Liver (tissue), 9 donors: ENCODE results near the gene MRPL42. TPM values are rescaled to one million over a fixed set of nuclear protein-coding genes. Genes with fewer than 3 reads are reported as not detected.
"Not testable (repeated sequence)": the region's sequence is repeated elsewhere in the genome, so short reads cannot be mapped to it uniquely, and the experiment has no call there.

Source experiments
- DNase-seq: peaks from one replicate; pipeline ENCODE4 v3.0.0-alpha.2; 2017; ENCODE audit warnings: low spot score
- H3K27ac ChIP-seq, 2 donors: one replicate each; pipeline ENCODE4 v1.7.0; 2013; ENCODE audit warnings: inconsistent platforms in 2 of 2, low read length in 2 of 2, control low read depth in 1 of 2, low read depth in 1 of 2, mild to moderate bottlenecking in 1 of 2
- H3K27me3 ChIP-seq, 4 donors: one replicate each; pipeline versions ENCODE4 v1.6.1 to v1.7.0; 2013; ENCODE audit warnings: low read length in 3 of 4, inconsistent platforms in 1 of 4, mild to moderate bottlenecking in 1 of 4, moderate library complexity in 1 of 4; ENCODE audit not compliant: control insufficient read depth in 4 of 4, insufficient read depth in 4 of 4
- H3K36me3 ChIP-seq, 4 donors: one replicate each; pipeline versions ENCODE4 v1.6.1 to v1.7.0; 2013; ENCODE audit warnings: low read length in 3 of 4, mild to moderate bottlenecking in 3 of 4, low read depth in 1 of 4, moderate library complexity in 1 of 4; ENCODE audit not compliant: control insufficient read depth in 4 of 4, insufficient read depth in 3 of 4
- H3K4me1 ChIP-seq, 4 donors: one replicate each; pipeline versions ENCODE4 v1.6.1 to v1.7.0; 2013; ENCODE audit warnings: low read length in 3 of 4, mild to moderate bottlenecking in 3 of 4, moderate library complexity in 1 of 4; ENCODE audit not compliant: control insufficient read depth in 4 of 4, insufficient read depth in 4 of 4
- H3K4me3 ChIP-seq, 3 donors: one replicate each; pipeline versions ENCODE4 v1.6.1 to v1.7.0; 2013; ENCODE audit warnings: low read length in 3 of 3, control low read depth in 1 of 3, low read depth in 1 of 3, mild to moderate bottlenecking in 1 of 3
- H3K9ac ChIP-seq, 2 donors: one replicate each; pipeline ENCODE4 v1.7.0; 2013; ENCODE audit warnings: low read length in 2 of 2, mild to moderate bottlenecking in 2 of 2, moderate library complexity in 2 of 2, control low read depth in 1 of 2, low read depth in 1 of 2
- H3K9me3 ChIP-seq, 4 donors: one replicate each; pipeline versions ENCODE4 v1.6.1 to v1.7.0; 2013; ENCODE audit warnings: low read length in 3 of 4; ENCODE audit not compliant: control insufficient read depth in 4 of 4
- FOXA2 ChIP-seq: IDR thresholded peaks from 2 replicates; pipeline ENCODE4 v1.6.1; 2016; ENCODE audit warnings: antibody characterized with exemption
- GABPA ChIP-seq, 2 donors: IDR thresholded peaks in 1 of 2; conservative IDR thresholded peaks in 1 of 2; 2 replicates each; pipeline ENCODE4 v1.6.1; 2016; ENCODE audit warnings: antibody characterized with exemption in 2 of 2, mild to moderate bottlenecking in 1 of 2, moderate library complexity in 1 of 2
- JUND ChIP-seq, 2 donors: IDR thresholded peaks; 2 replicates each; pipeline ENCODE4 v1.6.1; 2016; ENCODE audit warnings: antibody characterized with exemption in 2 of 2
- NR2F2 ChIP-seq: IDR thresholded peaks from 2 replicates; pipeline ENCODE4 v1.6.1; 2016; ENCODE audit warnings: antibody characterized with exemption
- RAD21 ChIP-seq, 2 donors: IDR thresholded peaks; 2 replicates each; pipeline ENCODE4 v1.6.1; 2016; ENCODE audit warnings: antibody characterized with exemption in 2 of 2, mild to moderate bottlenecking in 2 of 2
- RXRA ChIP-seq, 2 donors: IDR thresholded peaks; 2 replicates each; pipeline ENCODE4 v1.6.1; 2017 to 2018; ENCODE audit warnings: antibody characterized with exemption in 2 of 2, mild to moderate bottlenecking in 1 of 2
- TAF1 ChIP-seq: conservative IDR thresholded peaks from 2 replicates; pipeline ENCODE4 v1.6.1; 2016; ENCODE audit warnings: antibody characterized with exemption, mild to moderate bottlenecking
- YY1 ChIP-seq: IDR thresholded peaks from 2 replicates; pipeline ENCODE4 v1.6.1; 2016; ENCODE audit warnings: antibody characterized with exemption, mild to moderate bottlenecking
- WGBS: extraction: QIAGEN DNeasy Blood & Tissue Kit; methylation state at CpG from one replicate; pipeline ENCODE4 v1.1.7; 2013; 5-methylcytosine and 5-hydroxymethylcytosine counted together
- polyA plus RNA-seq, 2 donors: library from polyadenylated mRNA; stranded (reverse) in 1 of 2; unstranded in 1 of 2; fragments of 200-250 nt in 1 of 2; fragments of >200 nt in 1 of 2; fragmentation: Nextera tagmentation in 1 of 2; extraction: Ambion mirVana in 1 of 2; gene quantifications; one replicate each; pipeline versions ENCODE4 v1.2.1 to v1.2.3, GENCODE V29; 2013 to 2015
- total RNA-seq, 2 donors: library from RNA; depleted of rRNA; stranded (reverse); fragments of >200 nt; gene quantifications; one replicate each; pipeline ENCODE4 v1.2.3, GENCODE V29; 2014
- TF ChIP-seq, protein P1 (sequence below): fragments of 150-350 bp; IDR thresholded peaks from 2 replicates; pipeline ENCODE4 v1.5.1; 2017; ENCODE audit warnings: improper control_type of control experiment, low read depth, low read length; ENCODE audit not compliant: missing input control
- TF ChIP-seq, protein P2 (sequence below): IDR thresholded peaks from 2 replicates; pipeline ENCODE4 v1.6.1; 2016; ENCODE audit warnings: antibody characterized with exemption
- TF ChIP-seq, protein P3 (sequence below): IDR thresholded peaks from 2 replicates; pipeline ENCODE4 v1.6.1; 2016; ENCODE audit warnings: antibody characterized with exemption
- TF ChIP-seq, protein P4 (sequence below): IDR thresholded peaks from 2 replicates; pipeline ENCODE4 v1.6.1; 2016; ENCODE audit warnings: antibody characterized with exemption, mild to moderate bottlenecking
- TF ChIP-seq, protein P5 (sequence below): IDR thresholded peaks from 2 replicates; pipeline ENCODE4 v1.6.1; 2016; ENCODE audit warnings: antibody characterized with exemption
- donor health status: healthy.
- donor health status: healthy.
- donor health status: healthy.
- donor health status: healthy.
- donor health status: healthy.

Gene MRPL42
- total and polyA plus RNA-seq, 4 donors, result 20.4 to 38.8 (median 33.3) TPM

DNA sequence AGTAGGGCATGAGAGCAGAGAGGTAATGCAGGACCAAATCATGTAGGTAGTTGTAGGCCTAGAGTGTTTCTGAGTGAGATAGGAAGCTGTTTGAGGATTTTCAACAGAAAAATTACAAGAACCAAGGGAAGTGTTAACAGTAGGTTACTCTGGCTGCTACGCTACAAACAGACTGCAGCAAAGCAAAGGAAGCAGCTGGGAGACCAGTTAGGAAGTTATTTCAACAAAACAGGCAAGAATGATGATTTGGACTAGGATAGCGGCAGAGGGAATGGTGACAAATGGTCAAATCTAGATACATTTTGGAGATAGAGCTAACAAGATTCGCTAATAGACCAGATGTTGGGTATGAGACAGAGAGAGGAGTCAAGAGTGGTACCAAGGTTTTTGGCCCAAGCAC lies 26.8 kb downstream of the MRPL42 start:
- TF ChIP-seq, protein P1, sequence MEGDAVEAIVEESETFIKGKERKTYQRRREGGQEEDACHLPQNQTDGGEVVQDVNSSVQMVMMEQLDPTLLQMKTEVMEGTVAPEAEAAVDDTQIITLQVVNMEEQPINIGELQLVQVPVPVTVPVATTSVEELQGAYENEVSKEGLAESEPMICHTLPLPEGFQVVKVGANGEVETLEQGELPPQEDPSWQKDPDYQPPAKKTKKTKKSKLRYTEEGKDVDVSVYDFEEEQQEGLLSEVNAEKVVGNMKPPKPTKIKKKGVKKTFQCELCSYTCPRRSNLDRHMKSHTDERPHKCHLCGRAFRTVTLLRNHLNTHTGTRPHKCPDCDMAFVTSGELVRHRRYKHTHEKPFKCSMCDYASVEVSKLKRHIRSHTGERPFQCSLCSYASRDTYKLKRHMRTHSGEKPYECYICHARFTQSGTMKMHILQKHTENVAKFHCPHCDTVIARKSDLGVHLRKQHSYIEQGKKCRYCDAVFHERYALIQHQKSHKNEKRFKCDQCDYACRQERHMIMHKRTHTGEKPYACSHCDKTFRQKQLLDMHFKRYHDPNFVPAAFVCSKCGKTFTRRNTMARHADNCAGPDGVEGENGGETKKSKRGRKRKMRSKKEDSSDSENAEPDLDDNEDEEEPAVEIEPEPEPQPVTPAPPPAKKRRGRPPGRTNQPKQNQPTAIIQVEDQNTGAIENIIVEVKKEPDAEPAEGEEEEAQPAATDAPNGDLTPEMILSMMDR, result no peak
- TF ChIP-seq JUND (IDR thresholded peaks at IDR 0.05), result no peak
- TF ChIP-seq, protein P2, sequence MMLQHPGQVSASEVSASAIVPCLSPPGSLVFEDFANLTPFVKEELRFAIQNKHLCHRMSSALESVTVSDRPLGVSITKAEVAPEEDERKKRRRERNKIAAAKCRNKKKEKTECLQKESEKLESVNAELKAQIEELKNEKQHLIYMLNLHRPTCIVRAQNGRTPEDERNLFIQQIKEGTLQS, result no peak
- no peak for TF ChIP-seq YY1
- TF ChIP-seq, protein P3, sequence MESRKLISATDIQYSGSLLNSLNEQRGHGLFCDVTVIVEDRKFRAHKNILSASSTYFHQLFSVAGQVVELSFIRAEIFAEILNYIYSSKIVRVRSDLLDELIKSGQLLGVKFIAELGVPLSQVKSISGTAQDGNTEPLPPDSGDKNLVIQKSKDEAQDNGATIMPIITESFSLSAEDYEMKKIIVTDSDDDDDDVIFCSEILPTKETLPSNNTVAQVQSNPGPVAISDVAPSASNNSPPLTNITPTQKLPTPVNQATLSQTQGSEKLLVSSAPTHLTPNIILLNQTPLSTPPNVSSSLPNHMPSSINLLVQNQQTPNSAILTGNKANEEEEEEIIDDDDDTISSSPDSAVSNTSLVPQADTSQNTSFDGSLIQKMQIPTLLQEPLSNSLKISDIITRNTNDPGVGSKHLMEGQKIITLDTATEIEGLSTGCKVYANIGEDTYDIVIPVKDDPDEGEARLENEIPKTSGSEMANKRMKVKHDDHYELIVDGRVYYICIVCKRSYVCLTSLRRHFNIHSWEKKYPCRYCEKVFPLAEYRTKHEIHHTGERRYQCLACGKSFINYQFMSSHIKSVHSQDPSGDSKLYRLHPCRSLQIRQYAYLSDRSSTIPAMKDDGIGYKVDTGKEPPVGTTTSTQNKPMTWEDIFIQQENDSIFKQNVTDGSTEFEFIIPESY, result no peak
- TF ChIP-seq RAD21 (IDR thresholded peaks at IDR 0.05), result no peak
- no peak for TF ChIP-seq TAF1
- TF ChIP-seq, protein P4, sequence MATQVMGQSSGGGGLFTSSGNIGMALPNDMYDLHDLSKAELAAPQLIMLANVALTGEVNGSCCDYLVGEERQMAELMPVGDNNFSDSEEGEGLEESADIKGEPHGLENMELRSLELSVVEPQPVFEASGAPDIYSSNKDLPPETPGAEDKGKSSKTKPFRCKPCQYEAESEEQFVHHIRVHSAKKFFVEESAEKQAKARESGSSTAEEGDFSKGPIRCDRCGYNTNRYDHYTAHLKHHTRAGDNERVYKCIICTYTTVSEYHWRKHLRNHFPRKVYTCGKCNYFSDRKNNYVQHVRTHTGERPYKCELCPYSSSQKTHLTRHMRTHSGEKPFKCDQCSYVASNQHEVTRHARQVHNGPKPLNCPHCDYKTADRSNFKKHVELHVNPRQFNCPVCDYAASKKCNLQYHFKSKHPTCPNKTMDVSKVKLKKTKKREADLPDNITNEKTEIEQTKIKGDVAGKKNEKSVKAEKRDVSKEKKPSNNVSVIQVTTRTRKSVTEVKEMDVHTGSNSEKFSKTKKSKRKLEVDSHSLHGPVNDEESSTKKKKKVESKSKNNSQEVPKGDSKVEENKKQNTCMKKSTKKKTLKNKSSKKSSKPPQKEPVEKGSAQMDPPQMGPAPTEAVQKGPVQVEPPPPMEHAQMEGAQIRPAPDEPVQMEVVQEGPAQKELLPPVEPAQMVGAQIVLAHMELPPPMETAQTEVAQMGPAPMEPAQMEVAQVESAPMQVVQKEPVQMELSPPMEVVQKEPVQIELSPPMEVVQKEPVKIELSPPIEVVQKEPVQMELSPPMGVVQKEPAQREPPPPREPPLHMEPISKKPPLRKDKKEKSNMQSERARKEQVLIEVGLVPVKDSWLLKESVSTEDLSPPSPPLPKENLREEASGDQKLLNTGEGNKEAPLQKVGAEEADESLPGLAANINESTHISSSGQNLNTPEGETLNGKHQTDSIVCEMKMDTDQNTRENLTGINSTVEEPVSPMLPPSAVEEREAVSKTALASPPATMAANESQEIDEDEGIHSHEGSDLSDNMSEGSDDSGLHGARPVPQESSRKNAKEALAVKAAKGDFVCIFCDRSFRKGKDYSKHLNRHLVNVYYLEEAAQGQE, result no peak
- TF ChIP-seq NR2F2, result no peak
- TF ChIP-seq FOXA2, result no peak
- Histone ChIP-seq H3K27me3 (no peaks in the 10 kb centered on the region), H3K4me1 (no peaks in the 10 kb centered on the region), H3K9me3 (no peaks in the 10 kb centered on the region), H3K4me3 (no peak overlapping the region), H3K27ac (no peak overlapping the region), H3K9ac (no peak overlapping the region), H3K36me3 (peaks cover 0 to 22% (median 14%) of the 10 kb centered on the region in 4 donors)
- DNase-seq, result no peak
- WGBS, result 95% methylated on average over 3 of the region's 3 CpGs

DNA sequence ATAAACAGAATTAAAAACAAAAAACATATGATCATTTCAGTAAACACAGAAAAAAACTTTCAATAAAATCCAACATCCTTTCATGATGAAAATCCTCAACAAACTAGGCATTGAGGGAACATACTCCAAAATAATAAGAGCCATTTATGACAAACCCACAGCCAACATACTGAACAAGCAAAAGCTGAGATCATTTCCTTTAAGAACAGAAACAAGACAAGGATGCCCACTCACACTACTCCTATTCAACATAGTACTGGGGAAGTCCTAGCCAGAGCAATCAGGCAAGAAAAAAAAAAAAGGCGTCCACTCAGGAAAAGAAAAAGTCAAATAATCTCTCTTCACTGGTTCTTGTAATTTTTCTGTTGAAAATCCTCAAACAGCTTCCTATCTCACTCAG lies 30.1 kb downstream of the MRPL42 start:
- WGBS, result 90% methylated on average over 1 of the region's 1 CpG
- TF ChIP-seq RXRA (IDR thresholded peaks at IDR 0.05), result no peak
- TF ChIP-seq, protein P3, result no peak
- TF ChIP-seq, protein P5, sequence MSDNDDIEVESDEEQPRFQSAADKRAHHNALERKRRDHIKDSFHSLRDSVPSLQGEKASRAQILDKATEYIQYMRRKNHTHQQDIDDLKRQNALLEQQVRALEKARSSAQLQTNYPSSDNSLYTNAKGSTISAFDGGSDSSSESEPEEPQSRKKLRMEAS, result no peak
- TF ChIP-seq GABPA (IDR thresholded peaks at IDR 0.05 in 1 of 2, conservative IDR thresholded peaks at IDR 0.05 in 1 of 2), result no peak
- no peak for TF ChIP-seq TAF1
- TF ChIP-seq, protein P1, result no peak
- TF ChIP-seq JUND (IDR thresholded peaks at IDR 0.05), result no peak
- no peak for TF ChIP-seq RAD21 (IDR thresholded peaks at IDR 0.05)
- no peak overlapping the region for H3K4me3 ChIP-seq
- H3K9me3 ChIP-seq, result no peaks in the 10 kb centered on the region
- peaks cover 1 to 7% (median 6%) of the 10 kb centered on the region in 4 donors for H3K36me3 ChIP-seq
- H3K27me3 ChIP-seq, result no peaks in the 10 kb centered on the region
- no peaks in the 10 kb centered on the region for H3K4me1 ChIP-seq
- DNase-seq, result no peak
- H3K9ac ChIP-seq, result no peak overlapping the region
- H3K27ac ChIP-seq, result no peak overlapping the region

DNA sequence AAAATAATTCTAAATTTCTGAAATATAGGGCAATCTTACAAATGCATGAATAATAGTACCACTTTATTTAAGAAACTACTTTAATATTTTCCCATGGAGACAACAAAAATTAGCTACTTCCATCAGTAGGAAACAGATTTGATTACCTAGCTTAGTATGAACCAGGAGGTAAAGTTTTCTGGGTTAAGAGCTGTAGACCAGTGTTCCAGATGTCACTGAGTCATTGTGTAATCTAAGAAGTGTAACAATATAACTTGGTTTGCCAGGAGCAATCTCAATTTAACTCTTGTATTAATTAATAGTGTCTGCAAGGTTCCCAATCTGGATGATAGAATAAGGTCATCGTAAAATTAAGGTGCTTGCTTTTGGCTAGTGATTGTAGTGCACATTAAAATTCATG lies 31.5 kb downstream of the MRPL42 start:
- H3K9ac ChIP-seq, H3K4me1 ChIP-seq, H3K27me3 ChIP-seq, DNase-seq, H3K27ac ChIP-seq, H3K4me3 ChIP-seq, H3K36me3 ChIP-seq, H3K9me3 ChIP-seq: not testable (repeated sequence)
- no CpG with 5 or more reads among the region's 1 CpG for WGBS
